Spleen (tissue), 7 donors: ENCODE measurements around the gene AGBL3.
"Not testable (repeated sequence)": the region's sequence is repeated elsewhere in the genome, so short reads cannot be mapped to it uniquely, and the experiment has no call there.

ENCODE experiments used
- CTCF ChIP-seq, 11 experiments: fragments of 200-600 bp in 7 of 11; fragments of 450-650 bp in 4 of 11; sonication (generic) in 4 of 11; IDR thresholded peaks in 8 of 11; conservative IDR thresholded peaks in 3 of 11; 1 replicate in 7 of 11; 2 replicates in 4 of 11; pipeline versions ENCODE4 v1.4.0 to v1.8.0; 2016 to 2021; ENCODE audit warnings: antibody characterized with exemption in 11 of 11, inconsistent platforms in 4 of 11, mild to moderate bottlenecking in 1 of 11
- POLR2A ChIP-seq, 3 donors: fragments of 450-650 bp; IDR thresholded peaks; one replicate each; pipeline ENCODE4 v1.5.1; 2017; ENCODE audit warnings: antibody characterized with exemption in 3 of 3, mild to moderate bottlenecking in 1 of 3
- POLR2AphosphoS5 ChIP-seq, 3 donors: sonication (generic); formaldehyde crosslinking; IDR thresholded peaks; one replicate each; pipeline ENCODE4 v1.5.1; 2017; ENCODE audit warnings: antibody characterized with exemption in 3 of 3
- donor health status: DM: no; HTN: no; CAD: no; lungs with moderate emphysema.
- donor health status: DM: no; HTN: no; CAD: no.
- donor health status: DM: no; HTN: no; CAD: no.

GRCh38 chr7:135173916-135174315, 187.6 kb downstream of the AGBL3 start:
- TF ChIP-seq CTCF (IDR thresholded peaks at IDR 0.05 in 8 of 11, conservative IDR thresholded peaks at IDR 0.05 in 3 of 11); POLR2A (IDR thresholded peaks at IDR 0.05); POLR2AphosphoS5 (IDR thresholded peaks at IDR 0.05): not testable (repeated sequence)
